Ishikawa (cell line): Measurements from ENCODE around the gene ANKIB1.

Experiments used
- FOXM1 ChIP-seq: IDR thresholded peaks from 2 replicates; pipeline ENCODE4 v1.6.1; 2012; ENCODE audit warnings: low read depth, borderline replicate concordance
- MAX ChIP-seq: IDR thresholded peaks from 2 replicates; pipeline ENCODE4 v1.6.1; 2012
- REST ChIP-seq: IDR thresholded peaks from 2 replicates; pipeline ENCODE4 v1.6.1; 2012; ENCODE audit warnings: low read depth, mild to moderate bottlenecking

- TF ChIP-seq REST: no peak
- no peak for TF ChIP-seq FOXM1
- no peak for TF ChIP-seq MAX
Observed at GRCh38 chr7:92306153-92306552, 60.4 kb downstream of the ANKIB1 start.
